GM10847 (cell line): ENCODE measurements around the gene SNX8.

Source experiments
- POLR2A ChIP-seq: IDR thresholded peaks from 2 replicates; pipeline ENCODE4 v1.6.1; 2011; ENCODE audit not compliant: insufficient read length; ENCODE audit errors: extremely low read depth

SNX8 gene

GRCh38 chr7:2299870-2300512 lies 14.2 kb downstream of the SNX8 start:
- no peak for TF ChIP-seq POLR2A

- no peak for TF ChIP-seq POLR2A
Measured at GRCh38 chr7:2299131-2299829, 15.0 kb downstream of the SNX8 start.

GRCh38 chr7:2296832-2297231 lies 17.4 kb downstream of the SNX8 start:
- TF ChIP-seq POLR2A, result no peak

- TF ChIP-seq POLR2A, result no peak
Measured at GRCh38 chr7:2295936-2296620, 18.2 kb downstream of the SNX8 start.

GRCh38 chr7:2290877-2291276 lies 23.4 kb downstream of the SNX8 start:
- no peak for TF ChIP-seq POLR2A

GRCh38 chr7:2289621-2290020 lies 24.6 kb downstream of the SNX8 start:
- TF ChIP-seq POLR2A, result no peak

GRCh38 chr7:2289111-2289586 lies 25.1 kb downstream of the SNX8 start:
- TF ChIP-seq POLR2A, result no peak

- no peak for TF ChIP-seq POLR2A
Measured at GRCh38 chr7:2288503-2288902, 25.7 kb downstream of the SNX8 start.

- no peak for TF ChIP-seq POLR2A
Measured at GRCh38 chr7:2287745-2288144, 26.5 kb downstream of the SNX8 start.

GRCh38 chr7:2283074-2283473 lies 31.2 kb downstream of the SNX8 start:
- no peak for TF ChIP-seq POLR2A

GRCh38 chr7:2282185-2282751 lies 32.0 kb downstream of the SNX8 start:
- no peak for TF ChIP-seq POLR2A

- TF ChIP-seq POLR2A, result no peak
Measured at GRCh38 chr7:2281541-2281940, 32.7 kb downstream of the SNX8 start.

- no peak for TF ChIP-seq POLR2A
Measured at GRCh38 chr7:2280424-2280823, 33.8 kb downstream of the SNX8 start.

GRCh38 chr7:2279896-2280295 lies 34.3 kb downstream of the SNX8 start:
- TF ChIP-seq POLR2A, result no peak

- no peak for TF ChIP-seq POLR2A
Measured at GRCh38 chr7:2278026-2278425, 36.2 kb downstream of the SNX8 start.

- no peak for TF ChIP-seq POLR2A
Measured at GRCh38 chr7:2276107-2276506, 38.1 kb downstream of the SNX8 start.
